GM21390 (cell line): ENCODE data around the gene DCLK3.
A peak's percentile ranks its signal among the peaks of the same experiment; 100 is the strongest.

Experiments
- ATAC-seq: cut with Tn5 transposase; IDR thresholded peaks from one replicate; pipeline ENCODE4 v1.9.1; 2021; ENCODE audit not compliant: unreplicated experiment

The DCLK3 gene

DNA sequence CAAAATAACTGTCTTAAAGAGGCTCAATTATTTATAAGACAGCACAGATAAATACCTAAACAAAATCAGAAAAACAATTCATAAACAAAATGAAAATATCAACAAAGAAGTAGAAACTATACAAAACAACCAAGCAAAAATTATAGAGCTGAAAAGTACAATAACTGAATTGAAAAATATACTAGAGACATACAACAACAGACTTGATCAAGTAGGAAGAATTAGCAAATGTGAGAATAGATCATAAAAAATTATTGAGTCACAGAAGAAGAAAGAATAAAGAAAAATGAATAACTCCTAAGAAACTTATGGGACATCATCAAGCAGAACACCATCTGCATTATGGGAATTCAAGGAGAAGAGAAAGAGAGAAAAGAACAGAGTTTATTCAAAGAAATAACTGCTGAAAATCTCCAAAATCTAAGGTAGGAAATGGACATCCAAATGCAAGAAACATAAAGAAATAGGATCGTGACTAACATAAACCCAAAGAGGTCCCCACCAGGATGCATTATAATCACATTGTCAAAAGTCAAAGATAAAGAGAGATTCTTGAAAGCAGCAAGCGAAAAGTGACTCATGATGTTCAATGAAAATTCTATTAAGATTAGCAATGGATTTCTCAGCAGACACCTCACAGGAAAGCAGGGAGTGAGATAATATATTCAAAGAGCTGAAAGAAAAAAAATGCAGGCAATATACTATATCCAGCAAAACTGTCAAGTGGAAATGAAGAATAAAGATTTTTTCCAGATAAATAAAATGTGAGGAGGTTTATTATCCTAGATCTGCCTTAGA lies 85.9 kb downstream of the DCLK3 start:
- no peak for ATAC-seq

DNA sequence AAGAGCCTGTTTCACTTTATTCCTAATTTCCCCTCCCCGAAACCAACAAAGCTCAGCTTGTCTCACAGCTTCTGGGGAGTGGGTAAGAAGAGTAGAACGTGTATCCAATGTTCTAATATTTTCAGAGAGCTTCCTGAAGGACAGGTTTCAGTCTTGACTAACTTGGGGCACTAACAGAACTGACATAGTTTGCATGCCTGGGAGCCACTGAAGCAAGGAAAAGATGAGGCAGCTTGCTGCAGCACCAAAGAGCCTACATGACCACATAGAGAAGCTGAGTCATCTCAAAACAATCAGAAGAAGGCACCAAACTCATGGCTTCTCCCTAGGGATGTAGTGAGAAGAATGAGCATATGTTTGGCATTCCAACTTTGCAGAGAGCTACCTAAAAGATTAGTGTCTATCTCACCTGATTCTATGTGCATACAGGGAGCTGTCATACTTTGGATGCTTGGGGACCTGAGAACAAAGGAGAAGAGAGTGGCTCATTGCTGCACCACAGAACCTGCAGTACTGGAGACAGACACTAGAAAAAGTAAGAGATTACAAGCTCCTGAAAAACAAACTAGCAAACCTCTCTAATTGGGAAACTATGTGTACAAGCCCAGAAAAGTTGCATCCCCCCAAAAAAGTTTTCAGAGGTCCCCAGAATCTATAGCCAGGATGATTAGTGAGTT lies 86.9 kb downstream of the DCLK3 start:
- ATAC-seq = peak; percentile 59

DNA sequence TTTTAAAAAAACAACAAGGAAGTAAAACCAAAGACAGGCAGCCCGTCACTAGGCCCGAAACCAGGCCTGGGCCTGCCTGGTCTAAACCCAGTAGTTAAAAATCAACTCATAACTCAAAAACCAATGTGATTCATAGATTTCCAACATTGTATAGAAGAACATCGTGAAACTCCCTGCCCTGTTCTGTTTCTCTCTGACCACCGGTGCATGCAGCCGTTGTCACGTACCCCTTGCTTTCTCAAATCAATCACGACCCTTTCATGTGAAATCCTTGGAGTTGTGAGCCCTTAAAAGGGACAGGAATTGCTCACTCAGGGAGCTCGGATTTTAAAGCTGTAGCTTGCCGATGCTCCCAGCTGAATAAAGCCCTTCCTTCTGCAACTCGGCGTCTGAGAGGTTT lies 89.5 kb downstream of the DCLK3 start:
- no peak for ATAC-seq

DNA sequence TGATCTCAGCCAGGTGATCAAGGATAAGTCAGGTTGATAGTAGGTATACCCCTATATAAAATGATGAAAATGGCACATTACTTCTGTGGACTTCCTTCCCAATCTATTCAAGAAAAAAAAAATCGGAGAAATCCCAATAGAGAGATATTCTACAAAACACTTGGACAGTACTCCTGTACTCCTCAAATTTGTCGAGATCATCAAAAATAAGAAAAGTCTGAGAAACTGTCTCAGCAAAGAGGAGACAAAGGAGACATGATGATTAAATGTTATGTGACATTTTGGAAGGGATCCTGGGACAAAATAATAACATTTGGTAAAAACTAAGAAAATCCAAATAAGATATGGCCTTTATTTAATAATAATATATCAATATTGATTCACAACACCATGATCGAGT lies 94.6 kb downstream of the DCLK3 start:
- ATAC-seq = no peak

DNA sequence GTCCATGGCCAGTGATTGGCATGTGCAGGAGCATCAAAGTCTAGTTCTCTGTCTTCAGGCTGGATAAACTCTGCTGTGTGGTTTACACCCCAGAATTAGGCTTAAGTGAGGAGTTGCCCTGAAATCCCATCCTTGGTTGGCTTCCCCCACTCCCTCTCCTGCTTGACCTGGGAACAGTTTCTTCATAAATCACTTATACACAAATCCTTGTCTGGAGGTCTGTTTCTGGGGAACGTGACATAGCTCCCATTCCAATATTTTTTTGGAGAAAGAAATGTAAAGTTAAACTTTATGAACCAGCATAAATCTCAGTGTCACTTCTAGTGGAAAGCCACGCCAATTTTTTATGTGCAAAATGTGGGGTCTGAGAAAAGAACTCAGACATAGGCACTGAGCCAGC lies 98.2 kb downstream of the DCLK3 start:
- no peak for ATAC-seq

DNA sequence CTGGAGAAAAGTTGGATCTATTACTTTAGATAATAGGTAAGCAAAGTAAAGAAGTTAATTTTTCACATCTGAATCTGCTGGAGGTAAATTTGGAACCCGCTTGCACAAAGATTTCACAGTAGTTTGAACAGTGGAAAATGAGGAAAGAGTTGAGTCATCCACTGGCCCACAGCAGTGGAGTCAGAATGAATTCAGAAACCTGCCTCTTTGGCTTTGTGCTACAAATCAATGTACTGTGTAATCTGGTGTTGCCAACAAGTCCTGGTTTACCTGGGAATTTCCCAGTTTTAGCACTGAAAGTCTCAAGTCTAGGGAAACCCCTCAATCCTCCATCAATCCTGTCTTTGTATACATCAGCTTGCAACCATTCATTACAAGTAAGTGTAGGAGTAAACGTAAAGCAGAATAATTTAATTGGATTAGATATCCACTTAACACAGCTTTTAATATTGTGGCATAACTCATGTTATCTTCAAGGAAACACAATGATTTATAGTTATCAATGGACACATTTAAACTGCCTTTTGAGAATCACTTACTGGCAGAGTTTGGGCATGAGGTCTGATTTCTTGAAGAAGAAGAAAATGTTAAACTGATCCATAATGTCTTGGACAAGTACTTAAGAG lies 100.6 kb downstream of the DCLK3 start:
- no peak for ATAC-seq

DNA sequence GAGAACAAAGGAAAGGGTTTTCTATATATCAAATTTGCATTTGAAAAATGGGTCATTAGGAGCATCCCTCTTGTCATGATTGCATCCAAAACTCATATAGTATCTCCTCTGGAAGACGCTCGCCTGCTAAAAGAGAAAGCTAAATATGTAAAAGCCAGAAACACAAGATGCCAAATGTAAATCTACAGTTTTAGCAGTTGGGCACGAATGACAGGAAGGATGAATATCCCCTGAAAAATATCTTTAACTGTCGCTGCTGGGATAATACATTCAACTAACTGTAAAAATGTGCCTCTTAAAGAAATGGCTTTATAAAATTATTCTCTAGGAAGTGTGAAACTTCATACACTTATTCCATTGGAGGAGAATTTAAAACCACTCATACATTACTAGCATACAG lies 101.7 kb downstream of the DCLK3 start:
- no peak for ATAC-seq
